Measurements from ENCODE around the gene CCDC85B.

CCDC85B gene

GRCh38 chr11:65912845-65913244, 22.4 kb downstream of the CCDC85B start:
- DNase-seq = no peak

GRCh38 chr11:65915101-65915820, 24.8 kb downstream of the CCDC85B start:
- no peak for DNase-seq

GRCh38 chr11:65915821-65916251, 25.4 kb downstream of the CCDC85B start:
- no peak for DNase-seq

GRCh38 chr11:65916391-65916790, 25.9 kb downstream of the CCDC85B start:
- DNase-seq = no peak

- DNase-seq = no peak
These were observed 26.6 kb downstream of the CCDC85B start for GRCh38 chr11:65917077-65917433.

- no peak for DNase-seq
These were observed 27.1 kb downstream of the CCDC85B start for GRCh38 chr11:65917434-65918210.

- DNase-seq = peak; percentile 48
These were observed 28.0 kb downstream of the CCDC85B start, which contains the start of gene C11orf68 for GRCh38 chr11:65918211-65919140. C11orf68 (minus strand) TSS chr11:65919062; CDS start chr11:65919031, 31 bp downstream.

- peak; percentile 99 for DNase-seq
These were observed 28.7 kb downstream of the CCDC85B start, which contains the start of gene DRAP1 for GRCh38 chr11:65919141-65919572. DRAP1 (plus strand) TSS chr11:65919426; CDS start chr11:65919502, 76 bp downstream.

- DNase-seq = peak; percentile 54
These were observed 29.3 kb downstream of the CCDC85B start for GRCh38 chr11:65919573-65920371.

- no peak for DNase-seq
These were observed 29.9 kb downstream of the CCDC85B start for GRCh38 chr11:65920372-65920802.

GRCh38 chr11:65921033-65921555, 30.6 kb downstream of the CCDC85B start:
- DNase-seq = no peak

GRCh38 chr11:65921876-65922275, 31.4 kb downstream of the CCDC85B start:
- no peak for DNase-seq

- DNase-seq = no peak
These were observed 32.1 kb downstream of the CCDC85B start for GRCh38 chr11:65922565-65922964.

GRCh38 chr11:65925397-65925796, 34.9 kb downstream of the CCDC85B start:
- DNase-seq = no peak

GRCh38 chr11:65927904-65928397, 37.5 kb downstream of the CCDC85B start:
- DNase-seq = no peak

GRCh38 chr11:65928667-65929066, 38.2 kb downstream of the CCDC85B start:
- DNase-seq = no peak

GRCh38 chr11:65931773-65932557, 41.5 kb downstream of the CCDC85B start:
- DNase-seq = no peak

- peak; percentile 46 for DNase-seq
These were observed 42.1 kb downstream of the CCDC85B start for GRCh38 chr11:65932558-65932919.

- DNase-seq = no peak
These were observed 43.5 kb downstream of the CCDC85B start for GRCh38 chr11:65934014-65934413.

GRCh38 chr11:65937766-65938165, 47.3 kb downstream of the CCDC85B start:
- no peak for DNase-seq
